ENCODE results near the gene ROBO1. TPM values are rescaled to one million over a fixed set of nuclear protein-coding genes. Genes with fewer than 3 reads are reported as not detected.

The ROBO1 gene
- total RNA-seq, 1 donor from 2014 or later: 182 TPM

GRCh38 chr3:79396595-79396994 is 371.2 kb downstream of the ROBO1 start:
- Mint-ChIP-seq H3K4me3 (no peak overlapping the region), H3K27me3 (no peaks in the 10 kb centered on the region), H3K9me3 (no peaks in the 10 kb centered on the region), H3K27ac (no peak overlapping the region), H3K4me1 (ENCODE audit: unreplicated experiment) (peaks cover 3% of the 10 kb centered on the region), H3K36me3 (no peaks in the 10 kb centered on the region)
- no peak for TF ChIP-seq CTCF (conservative IDR thresholded peaks at IDR 0.05)
- DNase-seq (ENCODE audit: extremely low spot score, unreplicated experiment): no peak

- DNase-seq (ENCODE audit: extremely low spot score, unreplicated experiment): no peak
- Mint-ChIP-seq H3K27ac (no peak overlapping the region), H3K4me1 (ENCODE audit: unreplicated experiment) (no peaks in the 10 kb centered on the region), H3K4me3 (no peak overlapping the region), H3K36me3 (no peaks in the 10 kb centered on the region), H3K27me3 (no peaks in the 10 kb centered on the region), H3K9me3 (no peaks in the 10 kb centered on the region)
- no peak for TF ChIP-seq CTCF (conservative IDR thresholded peaks at IDR 0.05)
Observed at GRCh38 chr3:79392479-79392878, 375.3 kb downstream of the ROBO1 start.

- Mint-ChIP-seq H3K27me3 (no peaks in the 10 kb centered on the region), H3K4me3 (no peak overlapping the region), H3K27ac (no peak overlapping the region), H3K4me1 (ENCODE audit: unreplicated experiment) (peaks cover under 1% of the 10 kb centered on the region), H3K9me3 (no peaks in the 10 kb centered on the region), H3K36me3 (no peaks in the 10 kb centered on the region)
- no peak for TF ChIP-seq CTCF (conservative IDR thresholded peaks at IDR 0.05)
- no peak for DNase-seq (ENCODE audit: extremely low spot score, unreplicated experiment)
Observed at GRCh38 chr3:79390352-79390751, 377.4 kb downstream of the ROBO1 start.

GRCh38 chr3:79385211-79385610 is 382.6 kb downstream of the ROBO1 start:
- no peaks in the 10 kb centered on the region for H3K27me3 Mint-ChIP-seq
- H3K27ac Mint-ChIP-seq: no peak overlapping the region
- peaks cover 15% of the 10 kb centered on the region for H3K4me1 Mint-ChIP-seq (ENCODE audit: unreplicated experiment)
- no peak for DNase-seq (ENCODE audit: extremely low spot score, unreplicated experiment)
- peaks cover 4% of the 10 kb centered on the region for H3K9me3 Mint-ChIP-seq
- H3K4me3 Mint-ChIP-seq: no peak overlapping the region
- no peaks in the 10 kb centered on the region for H3K36me3 Mint-ChIP-seq
- TF ChIP-seq CTCF (conservative IDR thresholded peaks at IDR 0.05): no peak

- no peak for TF ChIP-seq CTCF (conservative IDR thresholded peaks at IDR 0.05)
- Mint-ChIP-seq H3K27ac (no peak overlapping the region), H3K9me3 (peaks cover 4% of the 10 kb centered on the region), H3K4me3 (no peak overlapping the region), H3K27me3 (no peaks in the 10 kb centered on the region), H3K4me1 (ENCODE audit: unreplicated experiment) (peaks cover 15% of the 10 kb centered on the region), H3K36me3 (no peaks in the 10 kb centered on the region)
- no peak for DNase-seq (ENCODE audit: extremely low spot score, unreplicated experiment)
Observed at GRCh38 chr3:79383402-79384012, 384.3 kb downstream of the ROBO1 start.

- H3K4me3 Mint-ChIP-seq: no peak overlapping the region
- no peaks in the 10 kb centered on the region for H3K36me3 Mint-ChIP-seq
- no peak overlapping the region for H3K27ac Mint-ChIP-seq
- no peak for DNase-seq (ENCODE audit: extremely low spot score, unreplicated experiment)
- TF ChIP-seq CTCF (conservative IDR thresholded peaks at IDR 0.05): no peak
- no peaks in the 10 kb centered on the region for H3K27me3 Mint-ChIP-seq
- peaks cover 15% of the 10 kb centered on the region for H3K4me1 Mint-ChIP-seq (ENCODE audit: unreplicated experiment)
- peaks cover 4% of the 10 kb centered on the region for H3K9me3 Mint-ChIP-seq
Observed at GRCh38 chr3:79380581-79380980, 387.2 kb downstream of the ROBO1 start.
